Posterior cingulate gyrus (tissue), 11 donors: ENCODE measurements around the gene FBXO34.

ENCODE experiments used
- DNase-seq, 10 donors: peaks; one replicate each; pipeline versions ENCODE4 v3.0.0 to v3.0.0-alpha.2; 2020 to 2021; ENCODE audit warnings: mixed read lengths in 3 of 10
- intact Hi-C: fragments of 100-400 bp; cut with DNase I; formaldehyde crosslinking; loops from one replicate; pipeline ENCODE4 v1.15.1; 2023

Gene FBXO34

GRCh38 chr14:55271572-55272298 is 514 bp downstream of the FBXO34 start:
- intact Hi-C loops: loop anchor here (1.0 kb wide), 2 partner anchors 83 to 141 kb away; no protein-coding TSS in a partner anchor
- DNase-seq: peak in 8 of 10 donors; percentile 23 to 91 (median 46)

GRCh38 chr14:55272387-55272786 is 1.2 kb downstream of the FBXO34 start:
- no peak for DNase-seq
- intact Hi-C loops: no loop called here

- intact Hi-C loops: no loop called here
- DNase-seq: no peak
These were observed 1.7 kb downstream of the FBXO34 start for GRCh38 chr14:55272922-55273321.

GRCh38 chr14:55274146-55274545 is 2.9 kb downstream of the FBXO34 start:
- DNase-seq: no peak
- intact Hi-C loops: no loop called here

DNA sequence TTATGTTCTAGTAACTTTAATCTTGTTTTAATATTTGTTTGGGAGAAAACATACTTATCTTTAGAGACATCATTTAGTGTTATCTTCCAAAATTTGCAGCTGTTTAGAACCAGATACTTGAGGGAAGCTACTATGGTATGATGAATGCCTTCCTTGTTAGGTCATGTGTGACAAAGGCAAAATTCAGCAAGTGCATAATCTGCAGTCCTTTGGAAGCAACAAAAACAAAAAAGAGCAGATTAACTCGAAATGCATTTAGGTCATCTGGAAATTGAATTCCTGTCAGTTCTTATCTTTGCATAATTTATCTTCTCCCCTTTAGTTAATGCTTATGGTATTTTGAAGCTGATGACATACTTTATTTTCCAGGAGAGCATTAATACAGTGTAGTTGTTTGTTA is 3.5 kb downstream of the FBXO34 start:
- DNase-seq: no peak
- intact Hi-C loops: no loop called here

DNA sequence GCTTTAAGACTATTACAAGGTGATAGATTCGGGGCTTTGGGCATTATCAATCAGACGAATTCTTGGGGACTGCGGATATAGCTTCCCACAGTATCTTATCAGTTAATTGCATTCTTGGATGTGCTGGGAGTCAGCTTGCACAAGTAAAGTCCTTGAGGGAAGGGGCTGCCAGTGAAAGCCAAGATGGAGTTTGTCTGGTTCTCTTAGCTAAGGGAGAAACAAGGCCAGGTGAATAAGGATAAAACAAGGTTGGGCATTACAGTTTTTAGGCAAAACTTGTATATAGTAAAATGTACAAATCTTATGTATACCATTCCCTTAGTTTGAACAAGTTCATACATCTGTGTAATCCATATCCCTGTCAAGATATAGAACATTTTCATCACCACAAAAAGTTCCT is 5.5 kb downstream of the FBXO34 start:
- intact Hi-C loops: no loop called here
- DNase-seq: no peak

- intact Hi-C loops: no loop called here
- no peak for DNase-seq
These were observed 6.9 kb downstream of the FBXO34 start for GRCh38 chr14:55277972-55278740.

- DNase-seq: no peak
- intact Hi-C loops: no loop called here
These were observed 8.2 kb downstream of the FBXO34 start for GRCh38 chr14:55279384-55279783.

GRCh38 chr14:55281316-55281839 is 10.2 kb downstream of the FBXO34 start:
- DNase-seq: no peak
- intact Hi-C loops: no loop called here

GRCh38 chr14:55285048-55285652 is 13.9 kb downstream of the FBXO34 start:
- no peak for DNase-seq
- intact Hi-C loops: no loop called here

DNA sequence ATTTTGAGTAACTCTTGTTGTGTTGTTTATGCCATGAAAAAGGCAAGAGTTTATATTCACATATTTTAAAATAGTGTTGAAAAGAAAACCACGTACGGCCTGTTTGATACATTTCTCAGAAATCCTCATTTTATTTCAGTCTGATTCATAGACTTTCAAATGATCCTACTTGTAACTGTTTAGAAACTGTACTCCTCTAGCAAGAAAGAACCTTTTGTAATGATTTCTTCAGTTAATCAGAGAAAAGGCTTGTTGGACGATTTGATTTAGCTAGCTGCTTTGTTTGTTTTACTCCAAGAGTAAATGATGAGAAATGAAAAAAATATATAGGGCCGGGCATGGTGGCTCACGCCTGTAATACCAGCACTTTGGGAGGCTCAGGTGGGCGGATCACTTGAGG is 17.2 kb downstream of the FBXO34 start:
- intact Hi-C loops: no loop called here
- DNase-seq: no peak

- no peak for DNase-seq
- intact Hi-C loops: no loop called here
These were observed 20.4 kb downstream of the FBXO34 start for GRCh38 chr14:55291480-55292081.

- DNase-seq: no peak
- intact Hi-C loops: no loop called here
These were observed 23.4 kb downstream of the FBXO34 start for GRCh38 chr14:55294603-55295002.

DNA sequence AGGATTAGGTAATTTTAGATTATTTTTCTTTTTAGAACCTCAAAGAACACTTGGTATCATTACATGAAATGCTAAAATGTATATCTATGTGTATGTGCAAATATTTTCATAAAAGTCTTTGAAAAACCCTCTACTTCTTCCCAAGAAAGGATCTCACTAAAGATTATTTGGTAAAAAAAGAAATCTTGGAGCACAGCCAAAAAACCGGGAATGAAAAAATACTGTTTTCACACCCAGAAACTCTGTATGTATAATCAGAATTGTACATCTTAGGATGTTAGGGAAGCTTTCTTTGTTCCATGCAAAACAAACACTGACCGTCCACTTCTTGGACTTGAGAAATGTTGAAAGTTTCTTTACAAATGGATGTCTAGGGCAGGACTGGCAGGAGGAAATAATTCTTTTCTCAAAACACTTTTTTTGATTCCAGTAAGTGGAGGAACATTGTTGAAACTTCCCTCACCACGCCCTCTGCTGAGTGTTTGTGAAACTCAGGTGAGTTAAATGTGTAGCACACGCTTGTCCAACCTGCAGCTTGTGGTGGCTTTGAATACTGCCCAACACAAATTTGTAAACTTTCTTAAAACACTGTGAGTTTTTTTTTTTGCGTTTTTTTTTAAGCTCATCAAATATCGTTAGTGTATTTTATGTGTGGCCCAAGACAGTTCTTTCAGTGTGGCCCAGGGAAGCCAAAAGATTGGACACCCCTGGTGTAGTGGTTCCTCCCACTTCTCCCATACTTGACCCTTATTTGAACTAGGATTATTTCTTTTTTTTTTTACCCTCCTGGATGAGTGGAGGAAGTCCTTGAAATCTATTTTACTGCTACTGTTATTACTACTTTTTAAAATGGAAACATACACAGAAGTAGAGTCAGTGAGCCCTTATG is 26.6 kb downstream of the FBXO34 start:
- intact Hi-C loops: no loop called here
- DNase-seq: no peak

DNA sequence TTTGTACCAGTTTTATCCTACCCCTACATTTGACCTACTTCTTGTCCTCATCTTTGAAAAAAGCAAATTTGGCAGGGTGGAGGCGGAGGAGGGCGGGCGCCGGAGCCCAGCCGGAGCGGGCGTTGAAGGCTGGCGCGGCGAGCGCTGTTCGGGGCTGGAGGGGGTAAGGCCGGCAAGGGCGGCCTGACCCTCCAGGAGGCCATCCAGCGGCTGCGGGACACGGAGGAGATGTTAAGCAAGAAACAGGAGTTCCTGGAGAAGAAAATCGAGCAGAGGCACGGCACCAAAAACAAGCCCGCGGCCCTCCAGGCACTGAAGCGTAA is 27.2 kb downstream of the FBXO34 start:
- intact Hi-C loops: no loop called here
- DNase-seq: peak in 2 of 10 donors; percentile 76 to 84

DNA sequence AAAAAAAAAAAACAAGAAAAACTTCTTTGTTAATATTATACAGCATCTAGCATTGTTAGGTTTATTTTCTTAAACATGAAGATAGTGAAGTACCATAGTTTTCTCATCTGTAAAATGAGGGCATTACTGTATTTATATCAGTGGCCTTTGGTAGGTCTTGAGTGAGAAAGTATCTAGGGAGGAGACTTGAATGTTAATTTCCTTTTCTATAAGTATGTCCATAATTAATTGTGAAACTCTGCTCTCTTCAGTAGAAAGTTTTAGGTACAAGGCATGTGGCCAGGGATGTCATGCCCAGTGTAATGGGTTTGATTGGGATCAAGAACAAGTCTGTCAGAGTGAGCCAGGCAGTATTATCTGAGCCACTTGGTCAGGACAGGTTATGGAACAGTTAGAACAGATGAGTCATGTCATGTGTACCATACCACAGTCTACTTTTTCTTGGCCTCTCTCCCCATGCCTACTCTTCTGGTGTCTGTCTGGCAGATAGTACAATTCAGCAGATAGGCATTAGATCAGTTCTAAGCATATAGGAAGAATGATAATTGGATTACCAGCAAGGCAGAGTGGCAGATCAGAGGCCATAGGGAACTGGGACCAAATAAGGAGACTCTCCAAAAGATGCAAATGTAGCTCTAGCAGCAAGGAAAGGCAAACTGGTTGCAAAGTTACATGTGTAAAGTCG is 30.4 kb downstream of the FBXO34 start:
- intact Hi-C loops: no loop called here

GRCh38 chr14:55302367-55303124 is 31.3 kb downstream of the FBXO34 start:
- intact Hi-C loops: no loop called here
- no peak for DNase-seq

More for the DNA sequence above, 30.4 kb downstream of the FBXO34 start:
- no peak for DNase-seq

- DNase-seq: no peak
- intact Hi-C loops: no loop called here
These were observed 31.9 kb downstream of the FBXO34 start for GRCh38 chr14:55303125-55303499.

GRCh38 chr14:55303691-55304145 is 32.5 kb downstream of the FBXO34 start:
- intact Hi-C loops: no loop called here
- DNase-seq: no peak
